Panc1 (cell line): ENCODE results near the gene NTRK2.

Experiments used
- POLR2AphosphoS5 ChIP-seq: IDR thresholded peaks from 2 replicates; pipeline ENCODE4 v1.6.1; 2012; ENCODE audit warnings: mild to moderate bottlenecking, low read depth, low read length, moderate library complexity
- SIN3A ChIP-seq: IDR thresholded peaks from 2 replicates; pipeline ENCODE4 v1.6.1; 2012; ENCODE audit warnings: low read depth, mild to moderate bottlenecking, low read length, moderate library complexity, borderline replicate concordance; ENCODE audit not compliant: insufficient read depth
- TCF7L2 ChIP-seq: IDR thresholded peaks from 2 replicates; pipeline ENCODE4 v1.6.1; 2011; ENCODE audit warnings: mild to moderate bottlenecking, low read depth, low read length, inconsistent platforms
- TF ChIP-seq, protein P1 (sequence below): fragments of 450-650 bp; IDR thresholded peaks from 2 replicates; pipeline ENCODE4 v1.5.1; 2017; ENCODE audit warnings: mild to moderate bottlenecking
- TF ChIP-seq, protein P2 (sequence below), 2 experiments: IDR thresholded peaks; 2 replicates each; pipeline ENCODE4 v1.6.1; 2011 to 2012; ENCODE audit warnings: low read depth in 2 of 2, control low read depth in 1 of 2, low read length in 1 of 2, mild to moderate bottlenecking in 1 of 2, moderate library complexity in 1 of 2; ENCODE audit not compliant: insufficient read depth in 1 of 2

DNA sequence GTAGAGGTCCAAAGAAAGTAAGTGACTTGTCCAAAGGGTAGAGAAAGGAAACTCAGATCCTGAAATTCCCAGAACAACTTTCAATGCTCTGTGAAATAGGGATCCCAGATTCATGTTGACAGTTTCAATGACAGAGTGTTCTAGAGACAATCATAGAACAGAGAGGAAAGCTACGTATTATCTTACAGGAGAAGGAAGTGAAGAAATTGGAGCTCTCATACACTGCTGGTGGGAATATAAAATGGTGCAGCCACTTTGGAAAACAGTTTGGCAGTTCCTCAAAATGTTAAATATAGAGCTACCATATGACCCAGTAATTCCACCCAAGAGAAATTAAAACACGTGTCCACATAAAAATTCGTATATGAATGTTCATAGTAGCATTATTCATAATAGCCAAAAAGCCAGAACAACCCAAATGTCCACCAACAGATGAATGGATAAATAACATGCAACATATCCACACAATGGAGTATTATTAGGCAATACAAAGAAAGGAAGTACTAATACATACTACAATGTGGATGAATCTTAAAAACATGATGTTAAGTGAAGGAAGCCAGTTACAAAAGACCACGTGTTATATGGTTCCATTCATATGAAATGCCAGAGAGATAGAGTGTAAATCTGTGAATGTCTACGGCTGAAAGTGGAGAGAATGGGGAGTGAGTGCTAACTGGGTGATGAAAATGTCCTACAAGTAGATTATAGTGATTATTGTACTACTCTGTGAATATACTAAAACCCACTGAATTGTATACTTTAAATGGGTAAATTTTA lies 197.1 kb downstream of the NTRK2 start:
- TF ChIP-seq, protein P1, sequence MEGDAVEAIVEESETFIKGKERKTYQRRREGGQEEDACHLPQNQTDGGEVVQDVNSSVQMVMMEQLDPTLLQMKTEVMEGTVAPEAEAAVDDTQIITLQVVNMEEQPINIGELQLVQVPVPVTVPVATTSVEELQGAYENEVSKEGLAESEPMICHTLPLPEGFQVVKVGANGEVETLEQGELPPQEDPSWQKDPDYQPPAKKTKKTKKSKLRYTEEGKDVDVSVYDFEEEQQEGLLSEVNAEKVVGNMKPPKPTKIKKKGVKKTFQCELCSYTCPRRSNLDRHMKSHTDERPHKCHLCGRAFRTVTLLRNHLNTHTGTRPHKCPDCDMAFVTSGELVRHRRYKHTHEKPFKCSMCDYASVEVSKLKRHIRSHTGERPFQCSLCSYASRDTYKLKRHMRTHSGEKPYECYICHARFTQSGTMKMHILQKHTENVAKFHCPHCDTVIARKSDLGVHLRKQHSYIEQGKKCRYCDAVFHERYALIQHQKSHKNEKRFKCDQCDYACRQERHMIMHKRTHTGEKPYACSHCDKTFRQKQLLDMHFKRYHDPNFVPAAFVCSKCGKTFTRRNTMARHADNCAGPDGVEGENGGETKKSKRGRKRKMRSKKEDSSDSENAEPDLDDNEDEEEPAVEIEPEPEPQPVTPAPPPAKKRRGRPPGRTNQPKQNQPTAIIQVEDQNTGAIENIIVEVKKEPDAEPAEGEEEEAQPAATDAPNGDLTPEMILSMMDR, result no peak
- TF ChIP-seq POLR2AphosphoS5, result no peak
- TF ChIP-seq SIN3A, result no peak
- TF ChIP-seq TCF7L2, result no peak
- TF ChIP-seq, protein P2, sequence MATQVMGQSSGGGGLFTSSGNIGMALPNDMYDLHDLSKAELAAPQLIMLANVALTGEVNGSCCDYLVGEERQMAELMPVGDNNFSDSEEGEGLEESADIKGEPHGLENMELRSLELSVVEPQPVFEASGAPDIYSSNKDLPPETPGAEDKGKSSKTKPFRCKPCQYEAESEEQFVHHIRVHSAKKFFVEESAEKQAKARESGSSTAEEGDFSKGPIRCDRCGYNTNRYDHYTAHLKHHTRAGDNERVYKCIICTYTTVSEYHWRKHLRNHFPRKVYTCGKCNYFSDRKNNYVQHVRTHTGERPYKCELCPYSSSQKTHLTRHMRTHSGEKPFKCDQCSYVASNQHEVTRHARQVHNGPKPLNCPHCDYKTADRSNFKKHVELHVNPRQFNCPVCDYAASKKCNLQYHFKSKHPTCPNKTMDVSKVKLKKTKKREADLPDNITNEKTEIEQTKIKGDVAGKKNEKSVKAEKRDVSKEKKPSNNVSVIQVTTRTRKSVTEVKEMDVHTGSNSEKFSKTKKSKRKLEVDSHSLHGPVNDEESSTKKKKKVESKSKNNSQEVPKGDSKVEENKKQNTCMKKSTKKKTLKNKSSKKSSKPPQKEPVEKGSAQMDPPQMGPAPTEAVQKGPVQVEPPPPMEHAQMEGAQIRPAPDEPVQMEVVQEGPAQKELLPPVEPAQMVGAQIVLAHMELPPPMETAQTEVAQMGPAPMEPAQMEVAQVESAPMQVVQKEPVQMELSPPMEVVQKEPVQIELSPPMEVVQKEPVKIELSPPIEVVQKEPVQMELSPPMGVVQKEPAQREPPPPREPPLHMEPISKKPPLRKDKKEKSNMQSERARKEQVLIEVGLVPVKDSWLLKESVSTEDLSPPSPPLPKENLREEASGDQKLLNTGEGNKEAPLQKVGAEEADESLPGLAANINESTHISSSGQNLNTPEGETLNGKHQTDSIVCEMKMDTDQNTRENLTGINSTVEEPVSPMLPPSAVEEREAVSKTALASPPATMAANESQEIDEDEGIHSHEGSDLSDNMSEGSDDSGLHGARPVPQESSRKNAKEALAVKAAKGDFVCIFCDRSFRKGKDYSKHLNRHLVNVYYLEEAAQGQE (IDR thresholded peaks at IDR 0.05; ENCODE audit: insufficient read depth in 1 of 2, low read depth in 2 of 2, low read length in 1 of 2), result no peak
